ENCODE measurements around the gene CFAP77.

Gene CFAP77

DNA sequence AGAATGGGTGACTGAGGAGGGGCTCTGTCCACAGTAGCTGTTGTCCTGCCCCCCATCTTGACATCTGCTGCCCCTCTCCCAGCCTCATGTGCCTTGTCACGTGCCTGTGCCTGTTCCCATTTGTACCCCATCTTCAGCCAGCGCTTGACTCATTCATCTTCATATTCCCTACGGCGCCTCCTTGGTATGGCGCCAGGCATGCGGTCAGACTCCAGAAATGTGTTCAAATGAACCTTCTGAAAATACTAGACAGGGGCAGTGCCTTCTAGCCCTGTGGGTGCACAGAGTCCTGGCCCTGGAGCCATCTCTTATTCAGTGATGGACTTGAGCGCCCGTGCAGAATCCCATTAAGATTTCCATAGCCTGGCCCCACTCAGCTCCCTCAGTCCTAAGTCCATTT, 46.2 kb downstream of the CFAP77 start:
- DNase-seq (ENCODE audit: low read depth): no peak

DNA sequence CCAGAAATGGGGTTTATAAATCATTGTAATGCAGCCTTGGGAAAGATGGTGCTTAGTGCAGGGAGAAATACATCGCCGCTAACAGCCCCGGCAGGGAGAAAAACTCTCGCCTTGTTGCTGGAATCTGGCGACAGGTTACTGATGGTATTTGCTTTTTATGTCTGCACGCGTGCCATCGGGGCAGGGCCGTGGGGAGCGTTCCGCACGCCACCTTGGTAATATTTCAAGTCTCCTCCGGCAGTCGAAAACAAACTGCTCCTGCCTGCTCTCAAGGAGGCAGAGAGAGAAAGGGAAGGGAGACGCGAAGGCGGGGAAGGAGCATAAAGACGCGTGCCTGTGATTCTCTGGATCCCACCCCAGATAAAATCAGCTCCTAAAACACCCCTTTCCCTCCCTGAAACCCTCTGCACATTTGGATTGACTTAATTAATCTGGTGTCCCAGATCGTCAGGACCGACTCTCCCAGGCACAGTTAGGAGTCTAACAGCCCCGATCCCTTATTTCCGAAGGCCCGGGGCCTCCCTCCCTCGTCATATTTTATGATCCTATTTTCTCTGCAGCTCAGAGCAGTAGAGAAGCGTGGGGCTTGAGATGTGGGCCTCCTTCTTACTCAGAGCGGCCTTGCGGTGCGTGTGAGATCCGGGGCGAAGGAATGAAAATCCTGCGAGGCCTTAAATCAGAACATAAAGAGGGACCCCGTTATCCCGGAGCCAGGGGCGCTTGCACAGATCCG, 47.7 kb downstream of the CFAP77 start:
- no peak for DNase-seq (ENCODE audit: low read depth)

DNA sequence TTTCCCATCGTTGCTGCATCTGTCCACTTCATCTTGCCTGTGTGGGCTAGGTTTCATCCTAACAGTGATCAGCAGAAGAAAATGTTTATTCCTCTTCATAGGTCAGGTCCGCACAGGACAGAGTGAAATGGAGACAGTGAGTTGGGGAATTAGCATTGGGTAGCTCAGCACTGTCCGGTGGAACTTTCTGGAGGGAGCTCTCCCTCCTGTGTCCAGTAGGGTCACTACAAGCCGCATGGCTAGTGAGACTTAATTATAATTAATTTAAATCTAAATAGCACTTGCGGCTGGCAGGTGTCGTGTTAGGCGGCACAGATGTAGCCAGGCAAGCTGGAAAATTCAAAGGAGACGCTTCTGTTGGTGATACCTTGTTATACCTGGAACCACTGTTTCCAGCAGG, 48.4 kb downstream of the CFAP77 start:
- DNase-seq (ENCODE audit: low read depth): no peak

DNA sequence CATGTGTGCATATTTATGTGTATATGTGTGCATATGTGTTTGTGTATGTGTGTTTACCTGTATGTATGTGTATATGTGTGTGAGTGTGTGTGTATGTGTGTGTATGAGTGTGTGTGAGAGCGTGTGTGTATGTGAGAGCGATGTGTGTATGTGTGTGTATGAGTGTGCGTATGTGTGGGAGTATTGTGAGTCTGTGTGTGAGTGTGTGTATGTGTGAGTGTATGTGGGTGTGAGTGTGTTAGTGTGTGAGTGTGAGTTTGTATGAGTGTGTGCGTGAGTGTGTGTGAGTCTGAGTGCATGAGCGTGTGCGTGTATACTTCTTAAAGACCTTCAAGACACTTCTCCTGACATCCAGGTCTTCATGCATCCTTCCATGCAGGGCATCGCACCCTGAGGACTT, 49.6 kb downstream of the CFAP77 start:
- no peak for DNase-seq (ENCODE audit: low read depth)

DNA sequence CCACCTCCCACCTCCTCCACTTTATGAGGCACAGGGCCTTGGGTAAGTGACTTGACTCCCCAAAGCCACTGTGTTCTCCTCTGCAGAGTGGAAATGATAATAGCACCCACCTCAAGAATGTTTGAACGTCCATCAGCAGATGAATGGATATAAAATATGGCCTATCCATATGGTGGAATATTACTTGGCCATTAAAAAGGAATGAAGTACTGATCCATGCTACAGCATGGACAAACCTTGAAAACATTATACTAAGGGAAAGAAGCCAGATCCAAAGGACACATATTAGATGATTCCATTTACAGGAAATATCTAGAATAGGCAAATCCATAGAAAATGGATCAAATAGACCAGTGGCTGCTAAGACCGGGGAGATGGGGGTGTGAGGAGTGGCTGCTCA, 50.2 kb downstream of the CFAP77 start:
- no peak for DNase-seq (ENCODE audit: low read depth)

DNA sequence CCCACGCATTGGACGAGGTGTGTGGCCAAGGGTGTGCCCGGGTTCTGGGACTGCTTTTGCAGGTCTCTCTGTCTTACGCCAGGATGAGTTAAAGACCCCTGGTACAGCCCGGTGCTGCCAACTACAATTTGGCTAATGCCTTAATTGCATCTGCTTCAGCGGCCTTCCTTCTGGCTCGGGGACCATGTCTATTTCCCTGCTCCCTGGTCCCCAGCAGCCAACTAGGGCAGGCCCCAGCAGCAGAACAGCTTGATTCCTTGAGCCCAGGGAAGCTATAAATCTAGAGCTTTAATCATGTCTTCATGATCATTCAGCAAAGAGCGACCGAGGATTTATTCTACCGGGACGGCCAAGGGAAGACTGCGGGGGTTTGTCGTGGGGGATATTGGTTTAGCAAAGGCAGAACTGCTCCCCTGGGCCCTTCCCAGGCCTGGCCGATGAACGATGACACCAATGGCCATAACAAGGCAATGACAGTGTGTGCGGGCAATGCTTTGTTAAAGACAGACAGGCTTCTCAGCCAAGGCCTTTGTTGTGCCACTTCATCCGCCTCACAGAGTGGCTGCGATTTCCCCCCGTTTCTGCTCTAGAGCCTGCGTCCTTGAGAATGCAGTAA, 51.4 kb downstream of the CFAP77 start:
- no peak for DNase-seq (ENCODE audit: low read depth)

DNA sequence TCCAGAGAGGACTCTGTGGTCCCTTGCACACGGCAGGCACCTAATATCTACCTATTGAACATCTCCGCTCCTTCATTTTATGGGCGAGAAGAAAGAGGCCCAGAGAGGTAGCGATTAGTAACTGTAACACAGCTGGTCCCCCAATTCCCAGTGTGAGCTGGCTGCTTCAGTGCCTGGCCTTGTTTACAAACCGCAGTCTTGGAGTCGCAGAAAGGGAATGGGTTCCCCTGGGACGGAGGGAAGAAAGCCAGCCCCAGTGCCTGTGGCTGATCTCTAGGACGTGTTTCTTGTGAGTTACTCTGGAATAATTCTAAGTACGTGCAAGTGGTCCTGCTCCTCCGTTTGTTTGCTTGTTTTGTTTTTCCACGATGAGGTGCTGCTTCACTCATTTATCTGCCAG, 52.0 kb downstream of the CFAP77 start:
- no peak for DNase-seq (ENCODE audit: low read depth)

DNA sequence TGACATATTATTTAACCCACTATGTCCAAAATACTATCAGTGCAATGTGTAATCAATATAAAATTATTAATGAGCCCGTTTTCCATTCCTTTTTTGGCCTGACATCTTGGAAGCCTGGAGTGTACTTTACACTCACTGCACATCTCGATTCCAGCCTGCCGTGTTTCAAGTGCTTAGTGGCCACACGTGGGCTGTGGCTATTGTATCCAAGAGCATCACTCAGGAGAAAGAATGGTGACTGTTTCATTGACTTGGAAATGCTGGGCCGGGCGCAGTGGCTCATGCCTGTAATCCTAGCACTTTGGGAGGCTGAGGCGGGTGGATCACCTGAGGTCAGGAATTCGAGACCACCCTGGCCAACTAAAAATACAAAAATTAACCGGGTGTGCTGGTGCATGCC, 54.5 kb downstream of the CFAP77 start:
- DNase-seq (ENCODE audit: low read depth): no peak

DNA sequence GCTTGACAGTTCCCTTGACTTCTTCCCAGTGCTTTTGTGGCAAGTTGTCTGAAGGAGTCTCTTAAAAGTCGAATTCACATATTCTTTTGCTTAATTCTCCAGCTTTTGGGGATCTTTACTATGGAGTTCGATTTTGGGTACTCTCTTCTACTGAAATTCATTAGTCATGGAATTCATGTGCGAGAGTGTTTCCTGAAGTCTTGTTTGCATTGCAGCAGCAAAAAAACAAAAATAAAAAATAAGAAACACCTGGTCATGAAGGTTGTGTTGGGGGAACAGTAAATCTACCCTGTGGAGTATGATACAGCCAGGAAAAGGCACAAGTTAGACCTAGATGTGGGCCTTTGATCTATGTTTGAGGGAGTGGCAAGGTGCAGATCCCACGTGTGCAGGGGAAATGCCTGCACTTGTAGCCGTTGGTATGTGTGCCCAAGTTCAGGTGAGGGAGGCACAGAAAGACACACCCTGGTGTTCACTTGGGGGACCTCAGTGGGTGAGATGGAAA, 55.2 kb downstream of the CFAP77 start:
- no peak for DNase-seq (ENCODE audit: low read depth)

DNA sequence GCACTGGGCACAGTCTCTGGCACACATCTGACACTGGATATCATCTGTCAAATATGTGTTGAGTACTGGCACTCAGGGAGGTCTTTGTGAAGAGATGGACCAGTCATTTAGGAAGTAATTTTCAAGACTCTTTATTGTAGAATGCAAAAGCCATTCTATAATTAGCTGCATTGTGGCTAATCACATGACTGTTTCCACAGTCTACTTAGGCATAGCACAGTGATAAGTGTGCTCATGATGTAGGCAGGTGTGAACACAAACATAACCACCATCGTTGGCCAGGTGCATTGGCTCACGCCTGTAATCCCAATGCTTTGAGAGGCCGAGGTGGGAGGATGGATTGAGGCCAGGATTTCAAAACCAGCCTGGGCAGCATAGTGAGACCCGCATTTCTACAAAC, 62.2 kb downstream of the CFAP77 start:
- DNase-seq (ENCODE audit: low read depth): no peak

DNA sequence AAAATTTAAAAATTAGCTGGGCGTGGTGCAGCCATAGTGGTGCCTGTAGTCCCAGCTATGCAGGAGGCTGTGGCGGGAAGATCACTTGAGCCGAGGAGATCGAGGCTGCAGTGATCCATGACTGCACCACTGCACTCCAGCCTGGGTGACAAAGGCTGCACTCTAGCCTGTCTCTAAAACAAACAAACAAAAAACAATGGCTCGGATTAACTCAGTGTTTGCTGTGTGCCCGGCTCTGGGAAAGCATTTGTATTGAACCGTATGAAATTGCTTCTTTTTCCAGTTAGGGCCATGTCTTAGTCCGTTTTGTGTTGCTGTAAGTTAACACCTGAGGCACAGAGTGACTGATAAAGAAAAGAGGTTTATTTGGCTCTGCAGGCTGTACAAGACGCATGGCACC, 62.6 kb downstream of the CFAP77 start:
- DNase-seq (ENCODE audit: low read depth): no peak

DNA sequence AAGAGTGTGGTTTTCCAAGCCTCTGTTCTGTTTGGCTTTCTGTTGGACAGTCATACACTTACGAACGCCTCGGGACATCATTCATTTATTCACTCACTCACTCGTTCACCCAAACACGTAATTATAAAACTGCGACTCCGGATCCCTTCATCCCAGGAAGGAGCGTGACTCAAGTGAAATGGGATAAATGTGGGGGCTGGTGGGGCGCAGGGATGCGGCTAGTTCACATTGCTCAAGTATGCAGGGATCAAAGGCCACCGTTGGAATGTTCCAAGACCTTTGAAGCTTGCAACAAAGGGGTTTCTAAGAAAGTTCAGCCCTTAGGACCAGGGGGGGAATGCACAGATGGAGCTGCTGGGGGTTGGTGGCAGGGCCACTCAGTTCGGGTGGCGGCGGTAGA, 64.2 kb downstream of the CFAP77 start:
- no peak for DNase-seq (ENCODE audit: low read depth)

DNA sequence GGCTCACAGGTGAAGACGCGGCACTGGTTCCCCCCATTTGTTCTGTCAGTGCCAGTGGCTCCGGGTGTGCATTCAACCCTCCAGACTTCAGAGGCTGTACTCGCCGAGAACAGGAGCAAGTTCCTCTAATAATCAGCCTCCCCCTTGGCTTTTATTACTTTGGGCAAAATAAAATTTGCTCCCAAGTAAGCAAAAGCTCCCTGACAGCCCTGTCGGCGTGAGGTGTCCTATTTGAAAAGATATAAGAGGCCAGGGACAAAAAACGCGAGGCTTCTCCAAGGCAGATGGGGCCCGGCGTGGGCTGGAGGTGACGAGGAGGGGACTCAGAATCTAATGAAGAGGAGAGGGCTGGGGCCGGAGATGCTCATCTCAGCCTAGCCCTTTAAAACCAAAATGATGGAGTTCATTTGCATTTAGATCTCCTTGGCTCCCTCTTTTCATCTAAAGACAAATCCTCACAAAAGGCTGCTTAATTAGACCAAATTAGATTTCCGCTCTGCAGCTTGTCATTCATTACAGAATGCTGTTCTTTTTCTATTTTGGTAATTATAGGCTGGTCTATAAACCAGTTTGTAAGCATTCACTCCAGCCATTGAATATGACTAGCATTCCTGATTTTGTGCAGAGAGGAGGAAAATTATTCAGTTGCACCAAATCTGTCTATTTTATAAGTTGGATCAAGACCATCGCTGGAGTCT, 68.5 kb downstream of the CFAP77 start:
- DNase-seq (ENCODE audit: low read depth): no peak

DNA sequence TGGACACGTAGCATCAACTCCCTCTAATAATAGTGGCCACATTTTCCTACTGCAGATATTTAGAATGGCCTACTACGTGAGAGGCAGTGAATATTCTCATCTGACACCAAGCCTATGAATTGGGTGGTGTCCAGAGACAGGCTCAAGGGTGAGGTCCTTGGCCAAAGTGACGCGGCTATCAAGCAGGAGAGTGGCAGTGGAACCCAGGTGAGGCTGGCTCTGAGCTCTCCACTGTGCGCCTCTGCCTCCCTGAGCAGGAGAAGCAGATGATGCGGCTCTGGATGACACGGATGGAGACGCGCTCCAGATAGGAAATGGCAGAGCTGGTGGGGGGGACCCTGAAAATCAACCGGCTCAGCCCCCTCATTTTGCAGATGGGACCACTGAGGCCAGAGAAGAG, 69.7 kb downstream of the CFAP77 start:
- no peak for DNase-seq (ENCODE audit: low read depth)

DNA sequence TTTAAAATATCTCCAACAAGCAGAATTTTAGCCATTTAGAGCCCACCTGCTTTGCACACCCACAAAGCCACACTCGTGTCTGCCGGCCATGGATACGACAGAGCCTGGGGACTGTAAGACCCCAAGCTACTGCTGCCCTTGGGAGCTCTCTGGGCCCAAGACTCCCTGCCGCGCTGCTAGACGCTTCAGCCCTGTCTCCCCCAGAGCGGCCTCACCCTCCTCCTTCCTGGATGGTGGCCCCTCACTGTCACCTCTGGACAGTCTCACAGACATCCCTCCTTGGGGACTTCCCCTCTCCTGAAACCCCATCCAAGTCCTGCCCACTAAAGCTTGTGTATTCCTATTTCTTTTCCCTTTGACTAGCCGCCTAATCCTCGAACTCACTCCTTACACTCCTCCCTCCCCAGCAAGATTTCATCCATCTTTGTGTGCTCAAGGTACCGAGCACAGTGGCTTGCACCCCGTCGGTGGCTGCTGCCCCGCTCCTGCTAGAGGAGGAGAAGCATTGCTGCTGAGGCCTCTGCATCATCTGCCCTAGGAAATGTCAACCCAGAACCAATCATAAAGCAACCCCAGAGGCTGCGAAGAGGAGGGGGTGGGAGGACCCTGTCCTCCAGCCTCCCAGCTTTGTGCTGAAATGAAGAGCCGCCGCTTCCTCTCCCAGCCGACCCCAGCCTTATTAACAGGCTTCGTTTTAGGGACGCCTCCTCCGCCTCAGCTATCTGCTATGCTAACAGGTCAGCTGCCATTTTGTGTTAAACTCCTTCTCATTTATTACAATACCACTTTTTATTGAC, 71.2 kb downstream of the CFAP77 start:
- DNase-seq (ENCODE audit: low read depth): no peak

DNA sequence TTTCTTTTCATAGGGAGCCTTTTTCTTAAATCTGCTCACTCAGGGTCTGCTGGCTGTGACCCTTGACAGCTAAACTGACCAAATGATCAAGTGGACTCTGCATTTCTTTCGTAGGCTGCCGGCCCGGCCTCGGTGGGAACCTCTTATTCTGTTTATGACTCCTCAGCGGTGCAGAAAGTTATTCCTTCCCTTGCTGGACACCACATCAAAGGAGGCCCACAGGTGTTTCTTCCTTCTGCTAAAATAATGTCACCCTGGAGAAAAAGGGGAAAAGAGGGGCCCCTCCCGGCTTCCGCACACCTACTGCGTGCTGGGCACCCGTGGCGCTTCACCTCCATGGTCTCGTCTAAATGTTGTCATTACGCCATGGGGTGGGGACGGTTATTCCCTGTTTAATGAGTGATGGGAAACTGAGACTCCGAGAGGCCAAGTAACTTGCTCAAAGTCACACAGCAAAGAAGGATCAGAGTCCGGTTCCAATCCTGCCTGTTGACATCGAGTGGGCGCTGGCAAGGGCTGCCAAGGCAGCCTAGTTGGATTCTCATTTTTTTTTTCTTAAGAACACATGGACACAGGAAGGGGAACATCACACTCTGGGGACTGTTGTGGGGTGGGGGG, 72.3 kb downstream of the CFAP77 start:
- DNase-seq (ENCODE audit: low read depth): no peak

DNA sequence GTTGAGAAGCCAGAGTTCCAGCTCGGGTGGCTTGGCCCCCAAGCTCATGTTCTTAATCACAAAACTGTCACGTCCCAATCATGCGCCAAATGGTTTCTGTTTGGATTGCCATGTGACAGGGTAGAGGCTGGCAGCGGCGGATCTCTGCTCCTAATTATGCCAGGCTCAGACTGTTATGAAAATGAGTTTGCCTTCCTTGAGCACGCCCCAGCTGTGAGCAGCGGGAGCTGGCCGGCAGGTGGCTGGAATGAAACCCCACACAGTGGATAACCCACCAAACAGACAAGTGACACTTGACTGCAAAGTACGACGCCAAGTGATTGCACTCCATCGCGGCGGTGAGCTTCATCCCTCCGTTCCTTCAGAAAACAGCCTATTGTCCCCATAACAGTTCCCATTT, 75.4 kb downstream of the CFAP77 start:
- no peak for DNase-seq (ENCODE audit: low read depth)

DNA sequence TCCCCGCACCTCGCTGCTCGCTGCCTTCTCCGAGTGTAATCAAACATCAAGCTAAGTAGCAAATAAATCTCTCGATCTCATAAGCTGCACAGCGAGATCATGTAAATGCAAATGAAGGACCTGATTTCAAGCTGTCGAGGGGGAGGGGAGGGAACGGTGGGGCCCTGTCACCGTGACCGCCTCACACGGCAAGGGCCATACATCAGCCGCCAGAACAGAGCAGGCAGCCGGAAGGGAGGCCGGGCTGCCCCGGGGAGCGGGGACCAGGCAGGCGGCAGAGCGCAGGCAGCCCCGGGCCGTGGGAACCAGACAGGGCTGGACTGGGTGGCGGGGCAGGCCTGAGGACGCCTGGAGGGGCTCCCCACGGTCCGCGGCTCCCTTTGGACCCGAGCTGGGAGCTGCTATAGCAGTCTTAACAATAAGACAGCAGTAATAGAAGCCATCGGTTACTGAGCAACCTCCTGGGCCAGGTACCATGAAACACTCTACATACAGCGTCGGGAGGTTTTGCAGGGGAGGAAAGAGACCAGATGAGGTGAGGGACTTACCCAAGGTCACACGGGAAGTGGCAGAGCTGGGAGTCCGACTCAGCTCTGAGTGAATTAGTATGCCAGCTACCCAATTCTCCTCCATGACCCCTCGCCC, 76.8 kb downstream of the CFAP77 start:
- no peak for DNase-seq (ENCODE audit: low read depth)

DNA sequence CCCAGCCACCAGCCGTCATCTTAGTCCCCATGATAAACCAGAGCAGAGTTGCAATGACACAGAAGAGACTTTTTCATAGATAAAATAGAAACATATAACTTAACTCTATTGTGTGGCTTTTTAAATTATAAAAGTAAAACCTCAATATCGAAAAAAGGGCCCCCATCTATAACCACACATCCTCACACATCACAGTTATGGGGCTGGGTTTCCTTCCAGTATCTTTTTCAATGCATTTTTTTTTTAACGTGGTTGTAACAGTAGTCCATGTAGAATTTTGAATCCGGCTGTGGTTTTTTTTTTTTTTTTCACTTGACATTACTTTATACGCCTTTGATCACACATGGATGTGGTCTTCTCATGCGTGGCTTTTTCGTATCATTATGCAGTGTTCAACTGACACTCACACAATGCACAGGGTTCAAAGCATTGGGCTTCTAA, 77.4 kb downstream of the CFAP77 start:
- no peak for DNase-seq (ENCODE audit: low read depth)

DNA sequence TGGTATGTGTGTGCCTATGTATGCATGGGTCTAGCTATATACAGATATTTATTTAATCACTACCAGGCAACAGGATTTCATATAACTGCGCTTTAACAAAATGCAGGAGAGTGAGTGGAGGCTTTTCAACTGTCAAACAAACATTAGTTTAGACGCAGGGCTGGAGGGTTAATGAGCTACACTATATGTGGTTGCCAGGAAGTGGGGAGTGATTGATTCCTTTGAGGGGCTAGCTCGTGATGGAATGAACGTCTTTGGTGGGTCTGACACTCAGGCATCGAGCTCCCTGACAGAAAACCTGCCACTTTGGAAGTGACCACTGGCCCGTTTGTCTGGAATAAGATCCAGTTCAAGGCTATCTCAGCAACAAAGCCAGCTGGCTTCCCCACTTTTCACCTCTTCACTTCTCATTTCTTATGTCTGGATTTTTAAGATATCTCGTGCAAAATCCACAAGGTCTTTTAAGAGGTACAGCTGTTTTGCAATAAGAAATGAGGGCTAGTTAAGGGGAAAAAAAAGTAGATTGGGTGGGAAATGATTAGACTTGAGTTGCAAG, 78.0 kb downstream of the CFAP77 start:
- no peak for DNase-seq (ENCODE audit: low read depth)

DNA sequence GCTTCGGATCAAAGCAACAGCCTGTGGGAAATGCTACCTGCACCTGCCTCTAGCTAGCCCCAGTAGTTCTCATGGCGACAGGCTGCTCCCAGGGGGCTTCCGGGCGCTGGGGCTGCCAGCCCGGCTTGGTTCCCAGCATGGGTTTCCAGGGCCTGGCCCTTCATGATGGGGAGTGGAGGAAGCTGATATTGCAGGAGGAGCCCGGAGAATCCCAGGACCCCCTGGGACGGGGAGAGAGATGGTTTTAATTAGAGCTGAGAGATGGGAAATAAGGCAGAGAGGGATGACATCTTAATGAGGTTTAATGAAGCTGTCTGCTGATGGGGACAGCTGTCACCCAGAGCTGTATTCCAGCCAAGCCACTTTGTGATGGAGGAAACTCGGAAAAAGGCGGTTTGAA, 78.6 kb downstream of the CFAP77 start:
- DNase-seq (ENCODE audit: low read depth): no peak
